Right lobe of liver (tissue), 6 donors: ENCODE measurements around the gene TSHZ3. TPM values are rescaled to one million over a fixed set of nuclear protein-coding genes. Genes with fewer than 3 reads are reported as not detected.

Experiments used
- ATAC-seq, 4 donors: fragments of 200-7000 bp; cut with Tn5 transposase; one replicate each; pipeline ENCODE4 v1.9.1; 2020; ENCODE audit warnings: mild to moderate bottlenecking in 4 of 4, moderate library complexity in 4 of 4
- DNase-seq, 3 donors: peaks; one replicate each; pipeline ENCODE4 v3.0.0-alpha.2; 2020
- H3K27ac ChIP-seq, 3 donors: fragments of 200-600 bp; one replicate each; pipeline ENCODE4 v1.8.0; 2022
- H3K27me3 ChIP-seq, 2 donors: fragments of 200-600 bp; one replicate each; pipeline ENCODE4 v1.8.0; 2022
- H3K36me3 ChIP-seq, 4 donors: fragments of 200-600 bp; sonication (generic) in 1 of 4; one replicate each; pipeline versions ENCODE4 v1.5.1 to v1.8.0; 2017 to 2022; ENCODE audit warnings: control low read depth in 1 of 4
- H3K4me1 ChIP-seq, 4 donors: fragments of 200-600 bp; sonication (generic) in 1 of 4; one replicate each; pipeline versions ENCODE4 v1.5.1 to v1.8.0; 2017 to 2022; ENCODE audit warnings: control low read depth in 1 of 4
- H3K4me3 ChIP-seq, 3 donors: fragments of 200-600 bp; one replicate each; pipeline ENCODE4 v1.8.0; 2022
- H3K9me3 ChIP-seq, 4 donors: fragments of 200-600 bp; sonication (generic) in 1 of 4; one replicate each; pipeline versions ENCODE4 v1.5.1 to v1.8.0; 2017 to 2022; ENCODE audit warnings: control low read depth in 1 of 4
- CTCF ChIP-seq, 4 donors: fragments of 200-600 bp in 3 of 4; fragments of 450-650 bp in 1 of 4; IDR thresholded peaks; one replicate each; pipeline versions ENCODE4 v1.5.1 to v1.8.0; 2016 to 2022; ENCODE audit warnings: antibody characterized with exemption in 4 of 4, mild to moderate bottlenecking in 2 of 4
- POLR2A ChIP-seq: fragments of 450-650 bp; IDR thresholded peaks from one replicate; pipeline ENCODE4 v1.6.1; 2017; ENCODE audit warnings: antibody characterized with exemption, mild to moderate bottlenecking
- WGBS: methylation state at CpG from one replicate; pipeline ENCODE4 v1.1.6; 2018; ENCODE audit warnings: low coverage, low lambda C conversion rate; ENCODE audit not compliant: insufficient coverage; ENCODE audit errors: missing lambda C conversion rate; 5-methylcytosine and 5-hydroxymethylcytosine counted together
- intact Hi-C, 2 donors: fragments of 100-400 bp; cut with DNase I; formaldehyde crosslinking; loops; one replicate each; pipeline versions ENCODE4 v1.11.2 to v1.14.1; 2022
- total RNA-seq, 6 experiments: library from RNA; depleted of rRNA in 2 of 6; stranded (reverse); fragments of >200 nt in 2 of 6; fragmentation: NEBNext Ultra II Directional in 3 of 6; extraction: Animal tissue kit (Norgen Biotek cat#: 25700) in 3 of 6; gene quantifications; one replicate each; pipeline versions ENCODE4 v1.1.0 to v1.2.4, GENCODE V29; 2016 to 2023
- donor health status: DM: no; HTN: yes; CAD: no.
- donor health status: DM: no; HTN: no; CAD: no.
- donor health status: DM: no; HTN: no; CAD: no.
- donor health status: DM: no; HTN: yes; CAD: no.
- donor health status: DM: no; HTN: yes; CAD: no.

The TSHZ3 gene
- total RNA-seq, 6 experiments from 2014 or later = 1.2 to 1.6 (median 1.3) TPM

DNA sequence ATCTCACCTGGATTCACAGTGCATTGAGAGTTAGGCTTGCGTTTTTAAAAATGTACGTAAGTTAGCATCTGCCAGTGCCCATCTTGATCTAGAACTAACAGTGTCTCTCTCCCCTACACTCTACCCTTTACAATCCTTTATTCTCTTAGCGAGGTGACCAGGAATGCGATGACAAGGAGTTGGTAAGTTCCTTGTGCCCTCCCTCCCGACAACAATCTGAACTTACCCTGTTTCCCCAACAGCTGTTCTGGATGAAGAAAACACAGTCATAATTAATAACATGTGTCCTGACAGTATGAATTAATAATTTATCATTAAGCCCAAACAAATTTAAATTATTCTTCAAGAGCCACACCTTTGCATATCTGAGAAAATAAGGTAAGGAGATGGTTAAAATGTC, 6.3 kb downstream of the TSHZ3 start:
- TF ChIP-seq CTCF (IDR thresholded peaks at IDR 0.05) = no peak
- no peak for TF ChIP-seq POLR2A
- no peaks in the 10 kb centered on the region for H3K9me3 ChIP-seq
- DNase-seq = no peak
- WGBS = 56% methylated on average over 5 of the region's 5 CpGs
- H3K4me3 ChIP-seq = no peak overlapping the region
- H3K27me3 ChIP-seq = peaks cover 0 to 6% of the 10 kb centered on the region in 2 donors
- H3K4me1 ChIP-seq = no peaks in the 10 kb centered on the region
- H3K36me3 ChIP-seq = no peaks in the 10 kb centered on the region
- H3K27ac ChIP-seq = no peak overlapping the region
- ATAC-seq = no peak
- intact Hi-C loops = no loop called here

GRCh38 chr19:31340042-31341025, 8.9 kb downstream of the TSHZ3 start:
- ATAC-seq (peak in 1 of 4 donors; percentile 50), DNase-seq (no peak)
- Histone ChIP-seq H3K9me3 (no peaks in the 10 kb centered on the region), H3K4me3 (no peak overlapping the region), H3K27me3 (no peaks in the 10 kb centered on the region), H3K4me1 (no peaks in the 10 kb centered on the region), H3K36me3 (no peaks in the 10 kb centered on the region), H3K27ac (no peak overlapping the region)
- intact Hi-C loops = no loop called here
- TF ChIP-seq POLR2A (no peak), CTCF (IDR thresholded peaks at IDR 0.05) (no peak)
- WGBS = 25% methylated on average over 11 of the region's 14 CpGs

DNA sequence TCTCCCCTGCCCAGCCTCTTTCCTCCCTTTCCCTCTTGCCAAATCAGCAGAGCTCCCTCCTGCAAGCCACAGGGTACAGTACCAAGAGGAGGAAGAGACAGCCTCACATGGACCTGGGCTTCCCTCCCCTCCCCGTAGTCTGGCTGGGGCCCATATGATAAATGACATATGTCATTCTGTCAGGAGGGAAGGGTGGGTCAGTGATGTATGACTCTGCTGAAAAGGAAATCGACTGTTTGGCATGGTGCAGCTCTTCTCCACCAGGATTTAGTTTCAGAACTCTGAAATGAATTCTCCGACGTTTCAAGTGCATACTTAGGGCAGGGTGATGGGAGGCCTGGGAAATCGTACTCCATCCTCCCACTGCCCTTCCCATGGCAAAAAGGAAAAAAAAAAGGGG, 9.8 kb downstream of the TSHZ3 start:
- intact Hi-C loops = no loop called here

GRCh38 chr19:31338069-31338776, 11.0 kb downstream of the TSHZ3 start:
- WGBS = 28% methylated on average over 10 of the region's 10 CpGs
- no peaks in the 10 kb centered on the region for H3K27me3 ChIP-seq
- no peak overlapping the region for H3K27ac ChIP-seq
- intact Hi-C loops = no loop called here
- no peak for TF ChIP-seq POLR2A
- peak; percentile 25 to 37 (median 34) for TF ChIP-seq CTCF (IDR thresholded peaks at IDR 0.05)
- DNase-seq (peak in 1 of 3 donors; percentile 47), ATAC-seq (peak; percentile 67 to 87 (median 80))
- no peaks in the 10 kb centered on the region for H3K36me3 ChIP-seq
- no peaks in the 10 kb centered on the region for H3K4me1 ChIP-seq
- no peaks in the 10 kb centered on the region for H3K9me3 ChIP-seq
- H3K4me3 ChIP-seq = no peak overlapping the region

More for the DNA sequence above, 9.8 kb downstream of the TSHZ3 start:
- H3K4me1 ChIP-seq = no peaks in the 10 kb centered on the region
- no peak overlapping the region for H3K27ac ChIP-seq
- DNase-seq (no peak), ATAC-seq (no peak)
- H3K27me3 ChIP-seq = no peaks in the 10 kb centered on the region
- no peaks in the 10 kb centered on the region for H3K36me3 ChIP-seq
- WGBS = 30% methylated on average over 5 of the region's 5 CpGs
- H3K4me3 ChIP-seq = no peak overlapping the region
- no peaks in the 10 kb centered on the region for H3K9me3 ChIP-seq
- no peak for TF ChIP-seq POLR2A
- TF ChIP-seq CTCF (IDR thresholded peaks at IDR 0.05) = no peak
